AG09319 (cell line): ENCODE measurements around the gene ZC3H8.

Source experiments
- DNase-seq: peaks from one replicate; pipeline ENCODE4 v3.0.0-alpha.2; 2010; ENCODE audit warnings: low read depth; ENCODE audit errors: extremely low read depth
- TF ChIP-seq, protein P1 (sequence below): IDR thresholded peaks from 2 replicates; pipeline ENCODE4 v1.5.1; 2011; ENCODE audit warnings: low read depth, mild to moderate bottlenecking, inconsistent platforms, low read length, moderate library complexity

Gene ZC3H8

DNA sequence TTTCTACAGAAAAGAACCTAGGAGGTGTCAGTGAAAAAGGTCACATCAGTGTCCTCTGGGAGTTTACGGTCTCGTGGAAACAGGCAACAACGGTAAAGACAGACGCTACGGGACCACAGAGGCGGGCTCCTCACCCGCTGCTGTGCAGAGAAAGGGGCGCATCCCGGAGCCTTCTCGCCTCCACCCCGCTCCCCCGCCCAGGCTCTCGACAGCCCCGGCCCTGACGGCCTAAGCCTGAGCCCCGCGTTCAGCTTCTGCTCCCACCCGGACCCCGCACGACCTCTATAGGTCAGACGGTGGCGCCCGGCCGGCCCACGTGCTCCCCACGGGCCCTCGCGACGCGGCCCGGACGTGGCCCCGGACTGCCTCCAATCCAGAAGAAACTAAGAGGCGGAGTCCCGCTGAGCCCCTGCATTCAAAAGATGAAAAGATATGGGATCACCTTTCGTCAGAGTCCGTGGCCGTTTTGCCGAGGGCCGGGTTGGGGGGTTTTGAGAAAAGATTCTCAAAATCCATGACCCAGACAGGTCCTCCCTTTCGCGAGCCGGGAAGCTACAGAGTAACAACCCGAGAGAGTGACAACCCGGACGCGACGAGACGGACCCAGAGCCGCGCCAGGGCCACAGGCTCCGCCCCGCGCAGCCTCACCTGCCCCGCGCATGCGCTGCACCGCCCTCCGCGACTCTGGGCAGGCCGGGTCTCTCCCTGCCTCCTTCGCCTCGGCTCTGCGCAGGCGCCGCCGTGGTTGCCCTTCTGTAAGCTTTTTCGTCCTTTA lies at the start of gene ZC3H8:
Gene ZC3H8, minus strand, starts transcription at position 577 of the 775 bp plus-strand sequence. Its CDS starts 61 bp downstream, at position 516.
- TF ChIP-seq, protein P1, sequence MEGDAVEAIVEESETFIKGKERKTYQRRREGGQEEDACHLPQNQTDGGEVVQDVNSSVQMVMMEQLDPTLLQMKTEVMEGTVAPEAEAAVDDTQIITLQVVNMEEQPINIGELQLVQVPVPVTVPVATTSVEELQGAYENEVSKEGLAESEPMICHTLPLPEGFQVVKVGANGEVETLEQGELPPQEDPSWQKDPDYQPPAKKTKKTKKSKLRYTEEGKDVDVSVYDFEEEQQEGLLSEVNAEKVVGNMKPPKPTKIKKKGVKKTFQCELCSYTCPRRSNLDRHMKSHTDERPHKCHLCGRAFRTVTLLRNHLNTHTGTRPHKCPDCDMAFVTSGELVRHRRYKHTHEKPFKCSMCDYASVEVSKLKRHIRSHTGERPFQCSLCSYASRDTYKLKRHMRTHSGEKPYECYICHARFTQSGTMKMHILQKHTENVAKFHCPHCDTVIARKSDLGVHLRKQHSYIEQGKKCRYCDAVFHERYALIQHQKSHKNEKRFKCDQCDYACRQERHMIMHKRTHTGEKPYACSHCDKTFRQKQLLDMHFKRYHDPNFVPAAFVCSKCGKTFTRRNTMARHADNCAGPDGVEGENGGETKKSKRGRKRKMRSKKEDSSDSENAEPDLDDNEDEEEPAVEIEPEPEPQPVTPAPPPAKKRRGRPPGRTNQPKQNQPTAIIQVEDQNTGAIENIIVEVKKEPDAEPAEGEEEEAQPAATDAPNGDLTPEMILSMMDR: no peak
- peak; percentile 61 for DNase-seq

DNA sequence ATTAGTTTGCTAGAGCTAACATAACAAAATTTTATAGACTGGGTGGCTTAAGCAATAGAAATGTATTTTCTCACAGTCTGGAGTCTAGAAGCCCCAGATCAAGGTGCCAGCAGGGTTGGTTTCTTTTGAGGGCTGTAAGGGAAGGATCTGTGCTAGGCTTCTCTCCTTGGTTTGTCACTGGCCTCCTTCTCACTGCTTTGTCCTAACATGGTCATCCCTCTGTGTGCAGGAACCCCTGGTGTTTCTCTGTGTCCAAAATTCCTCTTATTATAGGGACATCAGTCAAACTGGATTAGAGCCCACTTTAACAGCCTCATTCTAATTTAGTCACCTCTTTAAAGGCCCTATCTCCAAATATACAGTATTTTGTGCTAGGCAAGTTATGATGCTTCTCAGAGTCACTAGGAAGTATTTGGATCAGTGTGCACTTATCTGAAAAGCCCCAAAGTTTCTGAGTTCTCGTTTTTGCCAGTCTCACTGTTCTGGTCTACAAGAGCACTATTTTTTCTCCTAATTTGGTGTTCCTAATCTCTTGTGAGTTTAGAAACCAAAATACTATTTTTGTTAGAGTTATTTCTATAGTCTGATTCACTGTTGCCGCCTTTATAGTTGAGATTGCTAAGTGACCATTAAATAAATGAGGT lies 49.6 kb upstream of the ZC3H8 start:
- TF ChIP-seq, protein P1: no peak
- no peak for DNase-seq

DNA sequence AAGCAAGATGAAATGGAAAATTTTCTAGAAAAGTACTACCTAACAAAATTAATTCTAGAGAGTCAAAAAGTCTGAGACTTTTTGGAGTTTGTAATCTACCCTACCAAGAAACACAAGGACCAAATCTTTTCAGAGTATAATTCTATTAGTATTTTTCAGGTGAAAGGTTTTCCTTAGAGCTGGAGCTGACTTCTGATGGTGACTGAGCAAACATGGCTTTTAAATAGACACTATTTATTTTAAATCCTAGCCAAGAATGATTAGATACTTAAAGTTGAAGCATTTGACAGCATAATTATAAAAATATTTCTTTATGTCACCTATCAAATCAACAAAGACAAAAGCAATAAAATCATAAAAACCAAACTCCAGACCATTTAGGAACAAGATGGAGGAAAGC lies 47.1 kb upstream of the ZC3H8 start:
- TF ChIP-seq, protein P1: no peak
- no peak for DNase-seq

DNA sequence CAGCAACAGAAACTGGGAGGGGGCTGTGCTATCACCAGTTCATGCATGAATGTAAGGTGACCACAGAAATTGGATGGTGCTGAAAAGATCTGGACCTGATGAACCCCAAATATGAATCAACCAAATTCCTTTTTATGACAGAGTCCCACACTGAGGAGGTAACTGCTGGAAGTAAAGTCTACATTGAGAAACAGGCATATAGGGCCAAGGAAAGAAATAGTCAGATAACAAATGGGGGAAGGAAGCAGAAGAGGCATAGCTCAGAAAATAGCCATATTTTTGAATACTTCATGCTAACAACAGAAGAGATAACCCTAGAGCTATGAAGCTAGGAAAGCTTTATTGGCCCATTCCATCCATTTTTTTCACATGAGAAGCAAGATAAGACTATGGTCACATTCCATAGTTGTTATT lies 46.3 kb upstream of the ZC3H8 start:
- DNase-seq: no peak
- TF ChIP-seq, protein P1: no peak

DNA sequence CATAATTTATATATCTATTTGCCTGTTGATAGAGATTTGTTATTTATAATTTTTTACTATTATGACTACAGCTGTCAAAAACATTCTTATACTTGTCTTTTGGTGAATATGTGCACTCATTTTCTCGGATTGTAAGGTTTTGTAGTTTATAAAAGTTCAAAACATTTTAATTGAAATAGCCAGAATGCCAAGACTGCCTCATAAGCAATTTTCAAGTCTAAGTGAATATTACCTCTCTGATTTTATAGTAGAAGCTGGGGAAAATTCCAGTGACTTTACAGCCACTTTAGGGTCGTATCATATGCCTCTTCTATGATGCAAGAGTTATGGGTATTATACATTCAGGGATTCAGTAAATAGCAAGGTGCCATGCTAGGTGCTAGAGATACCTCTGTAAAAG lies 41.6 kb upstream of the ZC3H8 start:
- DNase-seq: no peak
- TF ChIP-seq, protein P1: no peak

DNA sequence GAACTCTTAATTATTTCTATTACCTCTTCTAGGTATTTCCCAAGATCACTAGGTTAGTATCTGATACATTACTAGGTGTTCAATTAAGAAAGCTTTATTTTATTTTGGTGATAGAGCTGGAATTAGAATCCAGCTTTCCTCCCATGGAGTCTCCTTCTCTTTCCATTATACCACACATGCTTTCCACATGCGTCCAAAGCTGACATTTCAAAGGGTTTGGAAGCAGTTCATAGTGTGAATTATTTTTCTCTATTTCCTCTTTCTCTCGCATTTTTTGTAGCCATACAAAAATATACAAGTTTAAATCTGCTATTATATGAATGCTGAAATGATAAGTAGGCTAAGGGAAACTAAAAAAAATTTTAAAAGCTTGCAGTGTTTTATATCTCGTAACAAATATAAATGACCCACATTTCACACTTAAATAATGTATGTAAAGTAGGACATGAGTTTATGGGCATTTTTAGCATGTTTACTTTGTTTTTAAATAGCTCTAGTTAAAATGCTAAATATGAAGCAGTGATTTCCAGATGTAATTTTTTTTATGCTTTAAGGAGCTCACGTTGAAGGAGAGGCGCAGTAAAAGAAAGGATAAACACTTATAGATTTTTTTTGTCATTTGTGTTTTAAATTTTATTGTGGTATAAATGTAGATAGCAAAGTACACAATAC lies 40.7 kb upstream of the ZC3H8 start:
- no peak for DNase-seq
- TF ChIP-seq, protein P1: no peak
